K562 (cell line): ENCODE measurements around the gene ILDR1. TPM values are rescaled to one million over a fixed set of nuclear protein-coding genes. Genes with fewer than 3 reads are reported as not detected.

Experiments
- ATAC-seq: fragments of 200-7000 bp; cut with Tn5 transposase; 3 replicates; pipeline ENCODE4 v1.9.1; 2020; ENCODE audit warnings: moderate library complexity
- BruUV-seq: library from RNA; stranded (reverse); fragments of 400-500 nt; replicated peaks from 2 replicates; lab custom pipeline; 2021; lab: Mats Ljungman, UMichigan
- CTCF ChIA-PET: fragments of 300-600 bp; formaldehyde crosslinking; extraction: SDS; loops from one replicate; lab custom pipeline; 2021; ENCODE audit warnings: low intra/inter-chr PET ratio; lab: Yijun Ruan, JAX
- POLR2A ChIA-PET: fragments of 300-600, 350-650 bp; sonication (Branson Sonifier 250); formaldehyde crosslinking; extraction: SDS; loops from one replicate; lab custom pipeline; 2021; ENCODE audit warnings: antibody characterized with exemption, inconsistent platforms; lab: Yijun Ruan, JAX
- DNase-seq, 4 experiments: peaks; one replicate each; pipeline versions ENCODE4 v3.0.0 to v3.0.0-alpha.2; 2011 to 2018; ENCODE audit warnings: low spot score in 3 of 4, mixed read lengths in 3 of 4; ENCODE audit errors: extremely low read depth in 1 of 4
- FAIRE-seq: peaks from 2 replicates; lab custom pipeline; 2011; peaks lifted over from hg19 to GRCh38; lab: Jason Lieb, UNC
- H2AFZ ChIP-seq: 2 replicates; pipeline ENCODE4 v1.6.0; 2011; ENCODE audit warnings: low read depth, low read length, control low read depth, inconsistent platforms
- H3K27ac ChIP-seq: fragments of 200-600 bp; 3 replicates; pipeline ENCODE4 v1.8.0; 2011; ENCODE audit warnings: low read depth, mild to moderate bottlenecking, control low read depth, inconsistent platforms, low read length, moderate library complexity, mixed read lengths; ENCODE audit errors: extremely low read depth
- H3K27me3 ChIP-seq, 2 experiments: fragments of 300-600 bp in 1 of 2; 2 replicates in 1 of 2; 3 replicates in 1 of 2; pipeline versions ENCODE4 v1.6.0 to v1.8.0; 2011; ENCODE audit warnings: inconsistent platforms in 2 of 2, low read length in 2 of 2, mild to moderate bottlenecking in 1 of 2, mixed read lengths in 1 of 2, moderate library complexity in 1 of 2; ENCODE audit not compliant: control insufficient read depth in 2 of 2, insufficient read depth in 2 of 2
- H3K36me3 ChIP-seq: fragments of 300-600 bp; 3 replicates; pipeline ENCODE4 v1.8.0; 2011; ENCODE audit warnings: mild to moderate bottlenecking, low read length, inconsistent platforms; ENCODE audit not compliant: control insufficient read depth, insufficient read depth
- H3K4me1 ChIP-seq, 2 experiments: fragments of 200-600 bp in 1 of 2; replicated peaks in 1 of 2; 2 replicates in 1 of 2; 3 replicates in 1 of 2; pipeline versions ENCODE4 v1.5.1 to v1.8.0; 2011; ENCODE audit warnings: inconsistent platforms in 2 of 2, low read length in 2 of 2, mild to moderate bottlenecking in 1 of 2, mixed read lengths in 1 of 2, moderate library complexity in 1 of 2; ENCODE audit not compliant: control insufficient read depth in 2 of 2, insufficient read depth in 2 of 2
- H3K4me2 ChIP-seq: 2 replicates; pipeline ENCODE4 v1.6.1; 2011; ENCODE audit warnings: low read length, control low read depth, inconsistent platforms, mixed read lengths; ENCODE audit not compliant: insufficient read depth
- H3K4me3 ChIP-seq: fragments of 200-600 bp; sonication (generic), shearing (Covaris generic); 2 replicates; pipeline ENCODE4 v1.5.1; 2016; ENCODE audit warnings: control low read depth, inconsistent platforms
- H3K79me2 ChIP-seq: fragments of 200-600 bp; 3 replicates; pipeline ENCODE4 v1.8.0; 2011; ENCODE audit warnings: low read length, inconsistent platforms; ENCODE audit not compliant: control insufficient read depth, insufficient read depth
- H3K9ac ChIP-seq, 2 experiments: 2 replicates each; pipeline versions ENCODE4 v1.6.0 to v1.6.1; 2011; ENCODE audit warnings: low read depth in 2 of 2, low read length in 2 of 2, control low read depth in 1 of 2, inconsistent platforms in 1 of 2, mild to moderate bottlenecking in 1 of 2, mixed read lengths in 1 of 2; ENCODE audit not compliant: insufficient read depth in 1 of 2
- H3K9me1 ChIP-seq: one replicate; pipeline ENCODE4 v1.6.0; 2011; ENCODE audit warnings: inconsistent platforms, mild to moderate bottlenecking, low read length, moderate library complexity; ENCODE audit not compliant: control insufficient read depth, insufficient read depth
- H3K9me3 ChIP-seq: replicated peaks from 2 replicates; pipeline ENCODE4 v1.5.1; 2011; ENCODE audit warnings: low read depth, low read length, inconsistent platforms; ENCODE audit not compliant: control insufficient read depth, insufficient read depth
- H4K20me1 ChIP-seq: replicated peaks from 2 replicates; pipeline ENCODE4 v1.6.1; 2011; ENCODE audit warnings: low read length, inconsistent platforms, mixed read lengths; ENCODE audit not compliant: control insufficient read depth, insufficient read depth
- FOXO4 ChIP-seq: fragments of 450-650 bp; formaldehyde crosslinking; IDR thresholded peaks from 2 replicates; pipeline ENCODE4 v1.4.0; 2020; ENCODE audit warnings: mild to moderate bottlenecking, moderate library complexity
- GTF2E2 ChIP-seq: fragments of 200-800 bp; sonication (Bioruptor generic); IDR thresholded peaks from 2 replicates; pipeline ENCODE4 v1.6.1; 2016; ENCODE audit warnings: missing genetic modification characterization, missing compliant biosample characterization
- HDAC6 ChIP-seq: IDR thresholded peaks from 2 replicates; pipeline ENCODE4 v1.6.1; 2012; ENCODE audit warnings: low read depth, mild to moderate bottlenecking, control low read depth, inconsistent platforms, low read length, moderate library complexity
- HIVEP1 ChIP-seq: fragments of 250-450 bp; sonication (Bioruptor Pico); IDR thresholded peaks from 2 replicates; pipeline ENCODE4 v1.4.0; 2020; ENCODE audit warnings: mild to moderate bottlenecking
- ILK ChIP-seq: fragments of 450-650 bp; IDR thresholded peaks from 2 replicates; pipeline ENCODE4 v1.6.1; 2016; ENCODE audit warnings: missing genetic modification characterization, low read depth, mild to moderate bottlenecking, missing compliant biosample characterization, moderate library complexity, borderline replicate concordance
- L3MBTL2 ChIP-seq: fragments of 450-650 bp; IDR thresholded peaks from 2 replicates; pipeline ENCODE4 v1.6.1; 2016; ENCODE audit warnings: mild to moderate bottlenecking, moderate library complexity
- SNRNP70 ChIP-seq: fragments of 200-400 bp; formaldehyde crosslinking; optimal IDR thresholded peaks from 2 replicates; pipeline ENCODE3; 2017; ENCODE audit warnings: low read depth, low read length
- SP1 ChIP-seq: sonication (generic); formaldehyde crosslinking; IDR thresholded peaks from 2 replicates; pipeline ENCODE4 v1.8.1; 2022; ENCODE audit warnings: mild to moderate bottlenecking, missing genetic modification reagents
- TCF7L2 ChIP-seq: fragments of 150-350 bp; IDR thresholded peaks from 2 replicates; pipeline ENCODE4 v1.6.1; 2016; ENCODE audit warnings: low read depth, mild to moderate bottlenecking, low read length, moderate library complexity
- TGIF2 ChIP-seq: sonication (generic); formaldehyde crosslinking; IDR thresholded peaks from 2 replicates; pipeline ENCODE4 v1.8.1; 2022; ENCODE audit warnings: mild to moderate bottlenecking, missing genetic modification reagents, moderate library complexity
- TSHZ1 ChIP-seq: fragments of 250-450 bp; sonication (Bioruptor Pico); IDR thresholded peaks from 2 replicates; pipeline ENCODE4 v1.4.0; 2020; ENCODE audit warnings: mild to moderate bottlenecking, moderate library complexity
- ZNF644 ChIP-seq: fragments of 200-800 bp; sonication (Bioruptor generic); IDR thresholded peaks from 2 replicates; pipeline ENCODE4 v1.6.1; 2016; ENCODE audit warnings: low read depth, missing genetic modification characterization, missing compliant biosample characterization
- WGBS: fragments of 100-300 bp; shearing (Covaris generic); methylation state at CpG from one replicate; pipeline ENCODE4 v1.1.6; 2016; ENCODE audit warnings: low coverage, mixed read lengths; ENCODE audit not compliant: insufficient coverage; ENCODE audit errors: missing lambda C conversion rate; 5-methylcytosine and 5-hydroxymethylcytosine counted together
- in situ Hi-C: fragments of 300-500 bp; cut with MboI; formaldehyde crosslinking; loops from 4 replicates; pipeline ENCODE4 v1.15.0; 2018; ENCODE audit warnings: inconsistent platforms, mixed read lengths
- intact Hi-C: fragments of 100-400 bp; cut with micrococcal nuclease; formaldehyde crosslinking; loops from 2 replicates; pipeline ENCODE4 v1.14.2; 2022
- polyA plus RNA-seq, 8 experiments: library from polyadenylated mRNA; depleted of rRNA in 4 of 8; stranded (reverse) in 5 of 8; unstranded in 3 of 8; fragments of >200 nt; fragmentation: Nextera tagmentation in 2 of 8; fragmentation: Illumina TruSeq in 1 of 8; extraction: Ambion mirVana in 2 of 8; extraction: Trizol in 1 of 8; gene quantifications; 2 replicates each; pipeline versions ENCODE4 v1.2.1 to v1.2.3, GENCODE V29; 2011 to 2014; ENCODE audit warnings: inconsistent platforms in 1 of 8, missing spikeins in 1 of 8
- total RNA-seq, 7 experiments: library from RNA; depleted of rRNA in 6 of 7; stranded (reverse); fragments of >200 nt in 6 of 7; fragmentation: Illumina TruSeq in 2 of 7; extraction: Trizol in 2 of 7; gene quantifications; 2 replicates each; pipeline versions ENCODE4 v1.2.1 to v1.2.3, GENCODE V29; 2011 to 2021; ENCODE audit warnings: low replicate concordance in 1 of 7
- TF ChIP-seq, protein P1 (sequence below): fragments of 250-450 bp; sonication (Bioruptor Pico); IDR thresholded peaks from 2 replicates; pipeline ENCODE4 v1.4.0; 2020

ILDR1 gene
- total and polyA plus RNA-seq, 9 of the 15 experiments (the other 6 are each of a cell fraction or from before 2014, with no cell fraction given), result 0.04 TPM; not detected in 8

DNA sequence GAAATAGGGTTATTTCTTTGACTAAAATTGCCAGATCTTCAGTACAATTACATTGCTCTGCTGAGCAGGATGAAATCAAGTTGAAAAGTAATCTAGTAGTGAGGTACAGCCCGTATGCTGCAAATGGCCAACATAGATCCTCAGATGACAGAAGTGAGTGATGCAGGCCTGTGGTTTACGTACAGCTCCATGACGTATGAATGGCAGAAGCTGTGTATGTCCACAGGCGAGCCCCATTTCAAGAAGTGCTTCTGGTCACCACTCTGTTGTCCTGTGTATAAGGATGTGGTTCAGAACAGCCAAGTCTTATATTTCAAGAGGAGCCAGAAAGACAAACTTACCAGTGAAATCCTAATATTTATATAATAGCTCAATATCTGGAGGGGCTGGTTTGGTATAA, 42.3 kb upstream of the ILDR1 start:
- no TSS peak for BruUV-seq
- POLR2A ChIA-PET, result no interaction called here
- H3K4me2 ChIP-seq, result no peak overlapping the region
- TF ChIP-seq TSHZ1 (CRISPR knock-in tag) (no peak), TGIF2 (CRISPR knock-in tag) (no peak), TCF7L2 (no peak), L3MBTL2 (no peak), SP1 (CRISPR knock-in tag) (no peak), FOXO4 (CRISPR knock-in tag) (no peak), SNRNP70 (no peak), ILK (tag) (no peak), GTF2E2 (tag) (no peak), ZNF644 (no peak), HIVEP1 (no peak), HDAC6 (no peak)
- TF ChIP-seq, protein P1, sequence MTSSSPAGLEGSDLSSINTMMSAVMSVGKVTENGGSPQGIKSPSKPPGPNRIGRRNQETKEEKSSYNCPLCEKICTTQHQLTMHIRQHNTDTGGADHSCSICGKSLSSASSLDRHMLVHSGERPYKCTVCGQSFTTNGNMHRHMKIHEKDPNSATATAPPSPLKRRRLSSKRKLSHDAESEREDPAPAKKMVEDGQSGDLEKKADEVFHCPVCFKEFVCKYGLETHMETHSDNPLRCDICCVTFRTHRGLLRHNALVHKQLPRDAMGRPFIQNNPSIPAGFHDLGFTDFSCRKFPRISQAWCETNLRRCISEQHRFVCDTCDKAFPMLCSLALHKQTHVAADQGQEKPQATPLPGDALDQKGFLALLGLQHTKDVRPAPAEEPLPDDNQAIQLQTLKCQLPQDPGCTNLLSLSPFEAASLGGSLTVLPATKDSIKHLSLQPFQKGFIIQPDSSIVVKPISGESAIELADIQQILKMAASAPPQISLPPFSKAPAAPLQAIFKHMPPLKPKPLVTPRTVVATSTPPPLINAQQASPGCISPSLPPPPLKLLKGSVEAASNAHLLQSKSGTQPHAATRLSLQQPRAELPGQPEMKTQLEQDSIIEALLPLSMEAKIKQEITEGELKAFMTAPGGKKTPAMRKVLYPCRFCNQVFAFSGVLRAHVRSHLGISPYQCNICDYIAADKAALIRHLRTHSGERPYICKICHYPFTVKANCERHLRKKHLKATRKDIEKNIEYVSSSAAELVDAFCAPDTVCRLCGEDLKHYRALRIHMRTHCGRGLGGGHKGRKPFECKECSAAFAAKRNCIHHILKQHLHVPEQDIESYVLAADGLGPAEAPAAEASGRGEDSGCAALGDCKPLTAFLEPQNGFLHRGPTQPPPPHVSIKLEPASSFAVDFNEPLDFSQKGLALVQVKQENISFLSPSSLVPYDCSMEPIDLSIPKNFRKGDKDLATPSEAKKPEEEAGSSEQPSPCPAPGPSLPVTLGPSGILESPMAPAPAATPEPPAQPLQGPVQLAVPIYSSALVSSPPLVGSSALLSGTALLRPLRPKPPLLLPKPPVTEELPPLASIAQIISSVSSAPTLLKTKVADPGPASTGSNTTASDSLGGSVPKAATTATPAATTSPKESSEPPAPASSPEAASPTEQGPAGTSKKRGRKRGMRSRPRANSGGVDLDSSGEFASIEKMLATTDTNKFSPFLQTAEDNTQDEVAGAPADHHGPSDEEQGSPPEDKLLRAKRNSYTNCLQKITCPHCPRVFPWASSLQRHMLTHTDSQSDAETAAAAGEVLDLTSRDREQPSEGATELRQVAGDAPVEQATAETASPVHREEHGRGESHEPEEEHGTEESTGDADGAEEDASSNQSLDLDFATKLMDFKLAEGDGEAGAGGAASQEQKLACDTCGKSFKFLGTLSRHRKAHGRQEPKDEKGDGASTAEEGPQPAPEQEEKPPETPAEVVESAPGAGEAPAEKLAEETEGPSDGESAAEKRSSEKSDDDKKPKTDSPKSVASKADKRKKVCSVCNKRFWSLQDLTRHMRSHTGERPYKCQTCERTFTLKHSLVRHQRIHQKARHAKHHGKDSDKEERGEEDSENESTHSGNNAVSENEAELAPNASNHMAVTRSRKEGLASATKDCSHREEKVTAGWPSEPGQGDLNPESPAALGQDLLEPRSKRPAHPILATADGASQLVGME (CRISPR knock-in tag), result no peak

More for the DNA sequence above, 42.3 kb upstream of the ILDR1 start:
- H3K9ac ChIP-seq, result no peak overlapping the region
- H3K4me3 ChIP-seq, result no peak overlapping the region
- DNase-seq, result no peak
- H3K4me1 ChIP-seq, result no peaks in the 10 kb centered on the region; a peak in 1 of 5 replicates
- no peaks in the 10 kb centered on the region for H3K9me1 ChIP-seq
- in situ Hi-C loops (no loop called here), intact Hi-C loops (no loop called here)
- H3K9me3 ChIP-seq, result no peaks in the 10 kb centered on the region
- CTCF ChIA-PET, result no interaction called here
- H3K36me3 ChIP-seq, result no peaks in the 10 kb centered on the region
- no peaks in the 10 kb centered on the region for H4K20me1 ChIP-seq
- FAIRE-seq, result no peak
- H3K27me3 ChIP-seq, result no peaks in the 10 kb centered on the region
- 13% methylated on average over 4 of the region's 4 CpGs for WGBS
- ATAC-seq, result no peak
- H2AFZ ChIP-seq, result no peak overlapping the region
- no peak overlapping the region for H3K27ac ChIP-seq
- no peaks in the 10 kb centered on the region for H3K79me2 ChIP-seq
